HG03066 (cell line): ENCODE measurements around the gene SYNPO2.
"Not testable (repeated sequence)": the region's sequence is repeated elsewhere in the genome, so short reads cannot be mapped to it uniquely, and the experiment has no call there.

Experiments used
- ATAC-seq: cut with Tn5 transposase; IDR thresholded peaks from one replicate; pipeline ENCODE4 v1.9.1; 2021; ENCODE audit warnings: low read depth; ENCODE audit not compliant: unreplicated experiment

SYNPO2 gene

GRCh38 chr4:118877797-118878196 is 10.9 kb upstream of the SYNPO2 start:
- ATAC-seq, result no peak

- ATAC-seq, result not testable (repeated sequence)
Observed at GRCh38 chr4:118878507-118878906, 10.1 kb upstream of the SYNPO2 start.

- no peak for ATAC-seq
Observed at GRCh38 chr4:118879409-118879808, 9.2 kb upstream of the SYNPO2 start.

- ATAC-seq, result no peak
Observed at GRCh38 chr4:118881512-118882146, 7.0 kb upstream of the SYNPO2 start.

GRCh38 chr4:118883861-118884260 is 4.8 kb upstream of the SYNPO2 start:
- no peak for ATAC-seq

GRCh38 chr4:118884716-118885115 is 3.9 kb upstream of the SYNPO2 start:
- no peak for ATAC-seq

GRCh38 chr4:118889312-118889691 is 648 bp downstream of the SYNPO2 start:
- ATAC-seq, result no peak

- no peak for ATAC-seq
Observed at GRCh38 chr4:118894034-118894433, 5.4 kb downstream of the SYNPO2 start.

GRCh38 chr4:118898221-118898620 is 9.6 kb downstream of the SYNPO2 start:
- ATAC-seq, result no peak

- no peak for ATAC-seq
Observed at GRCh38 chr4:118898684-118899138, 10.1 kb downstream of the SYNPO2 start.

GRCh38 chr4:118904418-118904817 is 15.8 kb downstream of the SYNPO2 start:
- no peak for ATAC-seq

GRCh38 chr4:118904935-118905334 is 16.3 kb downstream of the SYNPO2 start:
- no peak for ATAC-seq

GRCh38 chr4:118905566-118905965 is 16.9 kb downstream of the SYNPO2 start:
- no peak for ATAC-seq

GRCh38 chr4:118909173-118909956 is 20.7 kb downstream of the SYNPO2 start:
- ATAC-seq, result no peak

- ATAC-seq, result no peak
Observed at GRCh38 chr4:118910221-118910620, 21.6 kb downstream of the SYNPO2 start.

- no peak for ATAC-seq
Observed at GRCh38 chr4:118911238-118911703, 22.6 kb downstream of the SYNPO2 start.

- no peak for ATAC-seq
Observed at GRCh38 chr4:118915468-118915867, 26.8 kb downstream of the SYNPO2 start.

GRCh38 chr4:118916691-118917289 is 28.1 kb downstream of the SYNPO2 start:
- no peak for ATAC-seq

GRCh38 chr4:118917582-118917981 is 28.9 kb downstream of the SYNPO2 start:
- no peak for ATAC-seq

- no peak for ATAC-seq
Observed at GRCh38 chr4:118918388-118918787, 29.7 kb downstream of the SYNPO2 start.

GRCh38 chr4:118920247-118920646 is 31.6 kb downstream of the SYNPO2 start:
- no peak for ATAC-seq

- ATAC-seq, result no peak
Observed at GRCh38 chr4:118921786-118922185, 33.1 kb downstream of the SYNPO2 start.
